Activated CD4-positive, alpha-beta T cell treated with anti-CD3 and anti-CD28 coated beads, Interleukin-10, Interleukin-2, amounts not matched to agents 100 ng/mL and 50 ng/mL, durations not matched to agents 16 hours and 8 hours (primary cell): Measurements from ENCODE around the gene ACKR1.

Experiments
- DNase-seq: peaks from one replicate; pipeline ENCODE4 v3.0.0-alpha.2; 2020

ACKR1 gene

DNA sequence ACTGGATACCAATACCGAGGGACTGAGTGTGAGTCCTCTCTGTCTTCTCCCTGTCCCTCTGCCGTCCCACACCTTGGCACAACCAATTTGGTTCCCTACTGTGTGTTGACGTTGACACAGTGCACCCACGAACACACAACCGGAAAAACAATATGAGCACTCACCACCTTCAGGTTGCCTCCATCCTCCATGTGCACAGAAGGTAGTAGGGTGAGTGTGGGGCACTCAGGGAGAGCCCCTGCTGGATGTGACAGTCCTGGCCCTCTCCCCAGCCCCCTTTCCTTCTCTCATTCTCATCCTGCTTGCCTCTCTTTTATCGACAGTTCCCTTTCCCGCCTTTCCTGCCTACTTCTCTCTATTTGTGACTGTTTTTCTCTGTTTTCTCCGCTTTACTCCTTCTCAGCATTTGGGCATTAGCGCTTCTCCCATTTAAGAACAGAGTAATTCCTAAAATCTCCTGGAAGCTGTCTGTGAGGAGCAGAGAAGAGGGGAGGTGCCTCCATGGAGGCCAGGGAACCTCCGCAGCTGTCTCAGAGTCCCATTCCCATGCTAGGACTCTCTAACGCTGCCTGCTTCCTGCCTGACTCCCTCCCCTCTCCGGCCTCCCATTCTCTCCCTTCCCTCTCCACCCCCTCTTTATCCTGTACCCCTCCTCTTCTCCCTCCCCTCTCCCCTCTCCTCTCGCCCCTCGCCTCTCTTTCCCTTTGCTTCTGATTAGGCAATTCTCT is 16.9 kb upstream of the ACKR1 start:
- no peak for DNase-seq

DNA sequence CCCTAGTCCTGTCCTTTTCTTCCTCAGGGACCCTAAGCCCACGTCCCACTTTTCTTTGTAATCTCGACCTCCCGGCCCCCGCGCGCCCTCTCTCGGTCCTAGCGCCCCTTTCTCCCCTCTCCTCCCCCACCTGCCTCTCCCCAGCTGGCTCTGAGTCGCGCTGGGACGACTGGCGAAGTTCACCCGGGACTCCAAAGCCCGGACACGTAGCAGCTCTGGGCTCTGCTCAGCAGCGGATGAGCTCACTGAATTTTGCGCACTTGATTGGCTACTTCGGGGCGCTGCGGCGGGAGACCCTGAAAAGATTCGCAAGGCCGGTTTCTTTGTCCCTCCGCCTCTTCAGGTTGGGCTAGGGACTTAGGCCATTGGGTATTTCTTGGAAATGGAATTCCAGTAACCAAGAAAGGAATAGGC is 16.3 kb upstream of the ACKR1 start:
- peak; percentile 34 for DNase-seq

- DNase-seq: no peak
Measured at GRCh38 chr1:159190441-159190840, 14.2 kb upstream of the ACKR1 start.

GRCh38 chr1:159196543-159196942 is 8.1 kb upstream of the ACKR1 start:
- DNase-seq: no peak

DNA sequence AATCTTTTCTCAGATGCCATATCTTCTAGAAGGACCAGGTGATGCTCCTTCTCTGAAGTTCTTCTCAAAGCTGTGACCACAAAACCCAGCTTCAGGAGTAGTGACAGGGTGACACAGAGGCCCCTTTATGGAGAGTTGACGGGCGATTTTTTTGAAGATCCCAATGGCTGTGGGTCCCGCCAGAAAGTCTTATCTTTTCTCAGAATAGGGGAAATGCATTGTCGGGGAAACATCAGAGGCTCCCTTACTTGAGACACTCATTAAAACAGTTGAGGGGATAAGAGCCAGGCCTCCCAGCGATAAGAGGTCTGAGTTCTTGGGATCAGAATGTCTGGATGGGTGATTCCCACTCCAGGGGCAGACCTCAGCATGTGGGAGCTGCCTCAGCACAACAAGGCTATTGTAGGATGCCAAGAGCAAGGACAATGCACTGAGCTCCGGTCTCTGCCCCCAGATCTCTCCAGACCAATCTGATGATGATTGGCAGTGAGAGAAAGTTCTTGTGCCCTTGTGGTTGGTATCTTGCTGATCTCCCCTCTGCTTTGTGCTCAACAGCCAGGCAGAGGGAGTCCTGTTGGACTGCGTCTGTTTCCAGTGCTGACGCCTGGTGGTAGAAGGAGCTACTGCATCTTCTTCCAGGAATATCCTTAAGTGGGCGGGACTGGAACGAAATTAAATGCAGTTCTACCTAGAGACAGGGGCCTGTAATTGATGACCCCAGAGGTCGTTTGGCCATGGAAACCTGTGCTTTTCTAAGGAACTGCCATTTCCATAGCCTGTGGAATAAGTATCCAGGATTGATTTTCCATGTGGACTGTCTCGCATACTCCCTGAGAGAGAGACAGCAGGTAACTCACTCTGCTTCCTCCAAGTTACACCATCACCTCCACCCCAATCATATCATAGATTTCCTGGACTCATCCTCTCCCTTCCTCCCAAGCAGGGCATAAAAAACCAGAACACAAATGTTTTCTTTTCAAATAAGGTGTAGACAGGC is 6.8 kb upstream of the ACKR1 start:
- DNase-seq: peak; percentile 72

DNA sequence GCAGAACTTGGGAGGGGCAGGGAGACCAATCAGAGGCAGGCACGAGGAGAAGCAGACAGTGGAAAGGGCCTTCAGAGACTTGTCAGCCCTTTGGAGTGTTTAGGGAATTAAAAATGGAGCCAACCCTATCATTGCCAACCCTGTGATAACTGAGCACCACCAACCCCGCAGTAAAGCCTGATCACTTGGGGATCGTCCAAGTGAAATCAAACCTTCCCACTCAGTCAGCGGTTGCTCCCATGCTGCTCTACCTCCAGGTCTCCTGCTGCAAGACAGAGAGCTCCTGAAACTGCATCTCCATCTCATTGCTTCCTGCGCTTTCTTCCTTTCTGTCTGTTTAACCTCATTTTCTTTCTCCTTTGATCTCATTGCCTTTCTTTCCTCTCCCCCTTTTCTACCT is 4.8 kb upstream of the ACKR1 start:
- no peak for DNase-seq

GRCh38 chr1:159200769-159201168 is 3.9 kb upstream of the ACKR1 start:
- no peak for DNase-seq

DNA sequence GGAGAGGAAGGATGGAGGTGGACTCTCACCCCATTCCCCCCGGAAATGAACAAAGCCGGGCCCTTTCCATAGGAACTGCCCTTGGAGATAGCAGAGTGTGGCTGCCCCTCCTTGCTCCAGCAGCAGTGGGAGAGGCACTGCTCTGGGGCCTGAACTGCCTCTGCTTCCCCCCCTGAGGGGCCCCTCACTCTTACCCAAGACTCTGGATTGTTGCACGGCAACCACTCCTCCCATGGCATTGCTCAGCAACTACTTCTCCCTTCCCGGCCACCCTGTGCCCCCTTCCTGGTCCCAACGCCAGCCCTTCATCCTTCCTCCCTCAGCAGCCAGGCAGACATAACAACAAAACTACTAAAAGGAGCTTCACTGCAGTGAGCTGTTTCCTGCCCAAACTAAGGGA is 3.0 kb upstream of the ACKR1 start:
- DNase-seq: no peak

- DNase-seq: no peak
Measured at GRCh38 chr1:159203610-159204009, 1.1 kb upstream of the ACKR1 start.

- no peak for DNase-seq
Measured at GRCh38 chr1:159205225-159205624, 550 bp downstream of the ACKR1 start.

GRCh38 chr1:159206110-159206509 is 1.4 kb downstream of the ACKR1 start:
- DNase-seq: no peak

DNA sequence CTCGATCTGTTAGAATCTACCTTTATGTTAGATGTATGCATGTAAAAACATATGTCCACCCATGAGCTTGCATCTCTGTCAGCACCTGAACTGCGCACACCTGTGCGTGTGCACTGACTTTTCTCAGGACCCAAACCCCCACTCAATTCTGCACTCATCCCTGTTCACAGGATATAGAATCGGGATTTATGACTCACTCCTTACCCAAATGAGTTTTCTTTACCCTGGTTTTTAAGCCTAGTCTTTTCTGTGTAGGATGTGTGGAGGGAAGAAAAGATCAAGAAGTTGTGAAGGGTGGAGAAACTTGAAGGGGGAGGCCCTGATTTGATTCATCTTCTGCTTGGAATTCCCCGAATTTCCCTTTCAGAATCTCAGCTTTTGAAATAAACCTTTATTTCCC is 2.4 kb downstream of the ACKR1 start:
- DNase-seq: no peak

- DNase-seq: no peak
Measured at GRCh38 chr1:159207774-159208173, 3.1 kb downstream of the ACKR1 start.

- no peak for DNase-seq
Measured at GRCh38 chr1:159208175-159208825, 3.6 kb downstream of the ACKR1 start.

DNA sequence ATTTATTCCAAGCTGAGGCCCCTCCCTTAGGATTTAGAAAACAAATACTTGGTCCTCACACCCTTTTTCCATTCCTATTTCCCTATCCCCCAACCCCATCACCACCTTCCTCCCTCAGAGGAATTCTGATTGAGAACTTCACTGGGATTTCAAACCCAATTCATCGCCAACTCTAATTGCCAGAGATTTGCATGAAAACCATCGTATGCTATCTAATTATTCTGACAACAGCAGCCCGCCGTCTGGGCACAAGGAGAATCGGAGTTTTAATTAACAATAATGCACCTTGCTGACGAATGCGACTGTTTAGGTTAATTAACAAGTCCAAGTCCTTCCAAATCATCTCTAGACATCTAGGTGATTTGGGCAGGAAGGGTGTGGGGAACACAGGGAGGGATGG is 4.4 kb downstream of the ACKR1 start:
- no peak for DNase-seq

- DNase-seq: peak; percentile 63
Measured at GRCh38 chr1:159211331-159212136, 6.9 kb downstream of the ACKR1 start.

- no peak for DNase-seq
Measured at GRCh38 chr1:159212596-159212995, 7.9 kb downstream of the ACKR1 start.

DNA sequence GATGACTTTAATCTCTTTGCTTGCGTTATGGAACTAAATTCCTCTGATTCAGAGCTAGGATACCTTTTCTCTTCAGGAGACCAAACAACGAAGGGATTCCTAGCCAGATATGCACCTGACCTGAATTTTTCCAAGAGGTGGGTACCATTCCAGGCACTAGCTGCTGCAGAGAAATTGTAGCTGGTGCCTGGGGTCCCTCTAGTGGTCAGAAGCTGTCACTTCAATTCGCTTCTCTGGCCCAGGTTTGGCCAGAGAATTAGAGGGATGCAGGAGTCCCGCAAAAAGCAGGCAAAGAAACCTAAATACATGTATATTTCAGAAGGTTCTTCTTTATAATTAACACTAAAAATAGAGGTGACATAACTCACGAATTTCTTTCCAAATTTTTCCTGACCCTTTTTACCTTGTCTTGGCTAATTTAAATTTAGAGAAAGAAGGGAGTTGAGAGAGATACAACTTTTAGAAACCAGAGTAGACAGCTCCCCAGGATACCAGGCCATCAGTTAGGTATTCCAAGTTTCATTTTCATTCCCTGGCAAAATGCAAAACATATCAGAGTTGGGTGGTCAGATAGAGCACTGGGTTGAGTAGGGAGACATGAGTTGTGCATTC is 9.6 kb downstream of the ACKR1 start:
- DNase-seq: peak; percentile 47

GRCh38 chr1:159218649-159219636 is 14.3 kb downstream of the ACKR1 start:
- DNase-seq: no peak

DNA sequence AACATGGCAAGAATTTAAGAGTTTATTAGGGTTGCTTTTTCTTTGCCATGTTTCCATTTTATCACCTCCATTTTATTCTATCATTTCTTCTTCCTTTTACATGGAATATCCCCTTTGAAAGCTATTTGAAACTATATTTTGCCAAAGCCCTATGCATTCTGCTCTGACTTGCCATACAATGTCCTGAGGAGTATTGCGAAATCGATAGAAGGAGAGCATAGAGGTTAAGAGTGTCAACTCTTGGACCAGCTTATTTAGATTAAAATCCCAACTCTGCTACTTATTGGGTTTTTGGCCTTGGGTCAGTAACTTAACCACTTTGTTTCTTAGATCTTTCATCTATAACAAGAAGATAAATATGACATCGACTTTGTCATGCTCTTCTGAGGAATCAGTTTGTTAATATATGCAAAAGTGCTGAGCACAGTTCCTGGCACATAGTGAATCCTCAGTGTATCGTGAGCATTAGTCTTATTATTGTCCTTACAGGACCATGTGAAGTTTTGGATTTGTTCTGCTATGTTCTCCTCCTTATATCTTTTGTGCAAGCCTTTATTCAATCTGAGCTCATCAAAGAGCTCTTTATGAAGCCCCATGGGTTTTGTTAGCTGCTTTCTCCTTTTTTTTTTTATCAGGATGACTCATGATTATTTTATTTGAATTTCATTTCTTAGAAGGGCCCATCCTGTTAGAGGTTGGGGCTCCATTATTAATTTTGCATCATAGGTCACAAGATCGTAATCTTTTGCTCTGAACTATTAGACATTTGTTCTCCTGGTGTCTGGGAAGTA is 17.6 kb downstream of the ACKR1 start:
- DNase-seq: no peak
